PC-9 (cell line): ENCODE measurements around the gene AOPEP. TPM values are rescaled to one million over a fixed set of nuclear protein-coding genes. Genes with fewer than 3 reads are reported as not detected.

Source experiments
- BruUV-seq: library from RNA; stranded (reverse); fragments of 400-500 nt; replicated peaks from 2 replicates; lab custom pipeline; 2021; lab: Mats Ljungman, UMichigan
- CTCF ChIA-PET: fragments of 300-600 bp; sonication (Branson Sonifier 250); formaldehyde crosslinking; loops from one replicate; lab custom pipeline; 2022; ENCODE audit warnings: antibody characterized with exemption; lab: Charles Lee
- POLR2A ChIA-PET: fragments of 300-600 bp; sonication (Branson Sonifier 250); formaldehyde crosslinking; loops from one replicate; lab custom pipeline; 2022; ENCODE audit warnings: antibody characterized with exemption; ENCODE audit not compliant: unreplicated experiment; lab: Charles Lee
- DNase-seq, 2 experiments: peaks; one replicate each; pipeline versions ENCODE4 v3.0.0 to v3.0.0-alpha.2; 2015 to 2022; ENCODE audit warnings: mixed read lengths in 1 of 2
- H2AFZ ChIP-seq: fragments of 200-600 bp; sonication (generic); 2 replicates; pipeline ENCODE4 v1.8.1; 2017; ENCODE audit warnings: antibody characterized with exemption
- H3F3A ChIP-seq: fragments of 200-600 bp; sonication (generic); 2 replicates; pipeline ENCODE4 v1.8.1; 2017; ENCODE audit warnings: antibody characterized with exemption, mild to moderate bottlenecking, low read depth; ENCODE audit not compliant: insufficient read depth
- H3K27ac ChIP-seq: fragments of 200-600 bp; sonication (generic); 2 replicates; pipeline ENCODE4 v1.6.1; 2016; ENCODE audit warnings: mixed run types
- H3K27me3 ChIP-seq: fragments of 200-600 bp; sonication (generic); 2 replicates; pipeline ENCODE4 v1.6.1; 2016; ENCODE audit warnings: low read depth, mixed run types; ENCODE audit not compliant: insufficient read depth
- H3K36me3 ChIP-seq: fragments of 200-600 bp; sonication (generic); 2 replicates; pipeline ENCODE4 v1.6.1; 2016; ENCODE audit warnings: low read depth, mixed run types
- H3K4me1 ChIP-seq: fragments of 200-600 bp; sonication (generic); replicated peaks from 2 replicates; pipeline ENCODE4 v1.6.1; 2016; ENCODE audit warnings: mixed run types; ENCODE audit not compliant: insufficient read depth
- H3K4me2 ChIP-seq: fragments of 200-600 bp; sonication (generic); 2 replicates; pipeline ENCODE4 v1.6.1; 2017; ENCODE audit warnings: mixed run types
- H3K4me3 ChIP-seq: fragments of 200-600 bp; sonication (generic); 2 replicates; pipeline ENCODE4 v1.6.1; 2016; ENCODE audit warnings: mixed run types
- H3K79me2 ChIP-seq: fragments of 200-600 bp; sonication (generic); 2 replicates; pipeline ENCODE4 v1.6.1; 2017; ENCODE audit warnings: low read depth, mixed run types
- H3K9me2 ChIP-seq: fragments of 200-600 bp; sonication (generic); 2 replicates; pipeline ENCODE4 v1.8.1; 2017; ENCODE audit warnings: mild to moderate bottlenecking; ENCODE audit not compliant: insufficient read depth
- H3K9me3 ChIP-seq: fragments of 200-600 bp; sonication (generic); 2 replicates; pipeline ENCODE4 v1.8.1; 2016; ENCODE audit warnings: low read depth; ENCODE audit not compliant: insufficient read depth
- H4K20me1 ChIP-seq: fragments of 200-600 bp; sonication (generic); 2 replicates; pipeline ENCODE4 v1.8.1; 2017; ENCODE audit not compliant: insufficient read depth
- CTCF ChIP-seq: fragments of 200-600 bp; sonication (generic); conservative IDR thresholded peaks from 2 replicates; pipeline ENCODE4 v1.6.1; 2017; ENCODE audit warnings: mixed run types, antibody characterized with exemption, mild to moderate bottlenecking, moderate library complexity
- EZH2 ChIP-seq: fragments of 200-600 bp; sonication (generic); IDR thresholded peaks from 2 replicates; pipeline ENCODE4 v1.8.0; 2017; ENCODE audit warnings: antibody characterized with exemption, low read depth
- intact Hi-C: fragments of 100-400 bp; cut with micrococcal nuclease; formaldehyde crosslinking; loops from one replicate; pipeline ENCODE4 v1.10.0; 2022; ENCODE audit not compliant: unreplicated experiment
- total RNA-seq: library from RNA; stranded (reverse); gene quantifications from 2 replicates; pipeline ENCODE4 v1.2.3, GENCODE V29; 2021

AOPEP gene
- total RNA-seq, 1 experiment from 2014 or later: 90.0 TPM

- H3K4me2 ChIP-seq: no peak overlapping the region
- no peaks in the 10 kb centered on the region for H3K27me3 ChIP-seq
- POLR2A ChIA-PET: no interaction called here
- H3K27ac ChIP-seq: no peak overlapping the region
- H3K9me2 ChIP-seq: no peaks in the 10 kb centered on the region
- BruUV-seq: no TSS peak
- intact Hi-C loops: no loop called here
- H3K9me3 ChIP-seq: 0 out of 2 replicates have a peak, but pooled peaks cover 4% of the 10 kb centered on the region
- H4K20me1 ChIP-seq: no peaks in the 10 kb centered on the region; the same call in 1 of the 2 replicates
- H3F3A ChIP-seq: no peaks in the 10 kb centered on the region
- peaks cover 12% of the 10 kb centered on the region; the same call in 1 of the 2 replicates for H3K36me3 ChIP-seq
- H3K79me2 ChIP-seq: 0 out of 2 replicates have a peak, but pooled peaks cover 3% of the 10 kb centered on the region
- TF ChIP-seq EZH2 (no peak), CTCF (no peak)
- CTCF ChIA-PET: no interaction called here
- DNase-seq: no peak
- H2AFZ ChIP-seq: no peak overlapping the region
- H3K4me3 ChIP-seq: no peak overlapping the region
- H3K4me1 ChIP-seq: no peaks in the 10 kb centered on the region
Measured at GRCh38 chr9:94770334-94770733, 43.8 kb downstream of the AOPEP start.

GRCh38 chr9:94771096-94771495 is 44.6 kb downstream of the AOPEP start:
- 0 out of 2 replicates have a peak, but pooled peaks cover 4% of the 10 kb centered on the region for H3K9me3 ChIP-seq
- no peaks in the 10 kb centered on the region for H3K9me2 ChIP-seq
- BruUV-seq: no TSS peak
- TF ChIP-seq EZH2: no peak
- no peak for TF ChIP-seq CTCF
- no peaks in the 10 kb centered on the region for H3K4me1 ChIP-seq
- H3K79me2 ChIP-seq: 0 out of 2 replicates have a peak, but pooled peaks cover 3% of the 10 kb centered on the region
- intact Hi-C loops: no loop called here
- 0 out of 2 replicates have a peak, but pooled peaks cover 8% of the 10 kb centered on the region for H3K36me3 ChIP-seq
- H2AFZ ChIP-seq: no peak overlapping the region
- H3F3A ChIP-seq: no peaks in the 10 kb centered on the region
- DNase-seq: no peak
- no peak overlapping the region for H3K4me3 ChIP-seq
- H3K27ac ChIP-seq: no peak overlapping the region
- ChIA-PET CTCF (no interaction called here), POLR2A (no interaction called here)
- H4K20me1 ChIP-seq: no peaks in the 10 kb centered on the region; the same call in 1 of the 2 replicates
- no peaks in the 10 kb centered on the region for H3K27me3 ChIP-seq
- H3K4me2 ChIP-seq: no peak overlapping the region

GRCh38 chr9:94772144-94772543 is 45.6 kb downstream of the AOPEP start:
- 0 out of 2 replicates have a peak, but pooled peaks cover 3% of the 10 kb centered on the region for H3K79me2 ChIP-seq
- H3K4me2 ChIP-seq: no peak overlapping the region
- no peak overlapping the region for H2AFZ ChIP-seq
- intact Hi-C loops: no loop called here
- no peak overlapping the region for H3K4me3 ChIP-seq
- H3K27me3 ChIP-seq: no peaks in the 10 kb centered on the region
- DNase-seq: no peak
- no peaks in the 10 kb centered on the region for H3K4me1 ChIP-seq
- H3K27ac ChIP-seq: no peak overlapping the region
- POLR2A ChIA-PET: no interaction called here
- 0 out of 2 replicates have a peak, but pooled peaks cover 5% of the 10 kb centered on the region for H3K36me3 ChIP-seq
- 0 out of 2 replicates have a peak, but pooled peaks cover 4% of the 10 kb centered on the region for H3K9me3 ChIP-seq
- H3K9me2 ChIP-seq: no peaks in the 10 kb centered on the region
- TF ChIP-seq CTCF (no peak), EZH2 (no peak)
- no TSS peak for BruUV-seq
- 0 out of 2 replicates have a peak, but pooled peaks cover 5% of the 10 kb centered on the region for H3F3A ChIP-seq
- no peaks in the 10 kb centered on the region; the same call in 1 of the 2 replicates for H4K20me1 ChIP-seq
- CTCF ChIA-PET: no interaction called here
